C4-2B (cell line): Measurements from ENCODE around the gene OR51T1.

ENCODE experiments used
- ZFX ChIP-seq: fragments of 450-650 bp; IDR thresholded peaks from 2 replicates; pipeline ENCODE4 v1.6.1; 2017
- TF ChIP-seq, protein P1 (sequence below): fragments of 450-650 bp; conservative IDR thresholded peaks from 2 replicates; pipeline ENCODE4 v1.5.1; 2017; ENCODE audit warnings: mild to moderate bottlenecking

DNA sequence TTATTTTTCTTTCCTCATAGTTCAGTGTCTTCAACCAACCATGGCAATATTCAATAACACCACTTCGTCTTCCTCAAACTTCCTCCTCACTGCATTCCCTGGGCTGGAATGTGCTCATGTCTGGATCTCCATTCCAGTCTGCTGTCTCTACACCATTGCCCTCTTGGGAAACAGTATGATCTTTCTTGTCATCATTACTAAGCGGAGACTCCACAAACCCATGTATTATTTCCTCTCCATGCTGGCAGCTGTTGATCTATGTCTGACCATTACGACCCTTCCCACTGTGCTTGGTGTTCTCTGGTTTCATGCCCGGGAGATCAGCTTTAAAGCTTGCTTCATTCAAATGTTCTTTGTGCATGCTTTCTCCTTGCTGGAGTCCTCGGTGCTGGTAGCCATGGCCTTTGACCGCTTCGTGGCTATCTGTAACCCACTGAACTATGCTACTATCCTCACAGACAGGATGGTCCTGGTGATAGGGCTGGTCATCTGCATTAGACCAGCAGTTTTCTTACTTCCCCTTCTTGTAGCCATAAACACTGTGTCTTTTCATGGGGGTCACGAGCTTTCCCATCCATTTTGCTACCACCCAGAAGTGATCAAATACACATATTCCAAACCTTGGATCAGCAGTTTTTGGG is at the start of gene OR51T1:
- TF ChIP-seq, protein P1, sequence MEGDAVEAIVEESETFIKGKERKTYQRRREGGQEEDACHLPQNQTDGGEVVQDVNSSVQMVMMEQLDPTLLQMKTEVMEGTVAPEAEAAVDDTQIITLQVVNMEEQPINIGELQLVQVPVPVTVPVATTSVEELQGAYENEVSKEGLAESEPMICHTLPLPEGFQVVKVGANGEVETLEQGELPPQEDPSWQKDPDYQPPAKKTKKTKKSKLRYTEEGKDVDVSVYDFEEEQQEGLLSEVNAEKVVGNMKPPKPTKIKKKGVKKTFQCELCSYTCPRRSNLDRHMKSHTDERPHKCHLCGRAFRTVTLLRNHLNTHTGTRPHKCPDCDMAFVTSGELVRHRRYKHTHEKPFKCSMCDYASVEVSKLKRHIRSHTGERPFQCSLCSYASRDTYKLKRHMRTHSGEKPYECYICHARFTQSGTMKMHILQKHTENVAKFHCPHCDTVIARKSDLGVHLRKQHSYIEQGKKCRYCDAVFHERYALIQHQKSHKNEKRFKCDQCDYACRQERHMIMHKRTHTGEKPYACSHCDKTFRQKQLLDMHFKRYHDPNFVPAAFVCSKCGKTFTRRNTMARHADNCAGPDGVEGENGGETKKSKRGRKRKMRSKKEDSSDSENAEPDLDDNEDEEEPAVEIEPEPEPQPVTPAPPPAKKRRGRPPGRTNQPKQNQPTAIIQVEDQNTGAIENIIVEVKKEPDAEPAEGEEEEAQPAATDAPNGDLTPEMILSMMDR = no peak
- TF ChIP-seq ZFX = no peak
